HepG2 (cell line): Measurements from ENCODE around the gene EEF1E1. TPM values are rescaled to one million over a fixed set of nuclear protein-coding genes. Genes with fewer than 3 reads are reported as not detected.

Source experiments
- EZH2 ChIP-seq: conservative IDR thresholded peaks from 2 replicates; pipeline ENCODE4 v1.6.1; 2012; ENCODE audit warnings: mild to moderate bottlenecking, low read depth, low read length, moderate library complexity
- FOXO4 ChIP-seq: sonication (generic); formaldehyde crosslinking; conservative IDR thresholded peaks from 2 replicates; pipeline ENCODE4 v1.8.1; 2023; ENCODE audit warnings: missing genetic modification reagents
- GATAD2A ChIP-seq: IDR thresholded peaks from 2 replicates; pipeline ENCODE4 v1.6.1; 2016
- NCOA5 ChIP-seq: sonication (generic); formaldehyde crosslinking; IDR thresholded peaks from 2 replicates; pipeline ENCODE4 v1.4.0; 2020; ENCODE audit warnings: missing genetic modification reagents
- NR2F2 ChIP-seq: IDR thresholded peaks from 2 replicates; pipeline ENCODE4 v1.6.1; 2012; ENCODE audit warnings: low read depth, inconsistent platforms, borderline replicate concordance
- RNF2 ChIP-seq: fragments of 450-650 bp; conservative IDR thresholded peaks from 2 replicates; pipeline ENCODE4 v1.6.1; 2016; ENCODE audit warnings: low read depth
- RXRB ChIP-seq: IDR thresholded peaks from 2 replicates; pipeline ENCODE4 v1.6.1; 2016; ENCODE audit warnings: borderline replicate concordance, missing genetic modification reagents, missing compliant biosample characterization
- SYNCRIP ChIP-seq: fragments of 200-400 bp; formaldehyde crosslinking; IDR thresholded peaks from 2 replicates; pipeline ENCODE4 v1.6.1; 2018; ENCODE audit warnings: mild to moderate bottlenecking, low read depth, low read length; ENCODE audit not compliant: insufficient read depth
- TERF1 ChIP-seq: sonication (generic); formaldehyde crosslinking; IDR thresholded peaks from 2 replicates; pipeline ENCODE4 v1.8.0; 2022; ENCODE audit warnings: mild to moderate bottlenecking, missing genetic modification reagents, moderate library complexity
- ZBTB43 ChIP-seq: sonication (generic); formaldehyde crosslinking; conservative IDR thresholded peaks from 2 replicates; pipeline ENCODE4 v1.4.0; 2020; ENCODE audit warnings: missing genetic modification reagents
- ZFP41 ChIP-seq: sonication (generic); formaldehyde crosslinking; IDR thresholded peaks from 2 replicates; pipeline ENCODE4 v1.4.0; 2020; ENCODE audit warnings: mild to moderate bottlenecking, missing genetic modification reagents, borderline replicate concordance
- ZNF577 ChIP-seq: sonication (generic); formaldehyde crosslinking; IDR thresholded peaks from 2 replicates; pipeline ENCODE4 v1.4.0; 2020; ENCODE audit warnings: mild to moderate bottlenecking, low read depth, missing genetic modification reagents, borderline replicate concordance
- ZNF670 ChIP-seq: sonication (generic); formaldehyde crosslinking; IDR thresholded peaks from 2 replicates; pipeline ENCODE4 v1.8.0; 2022; ENCODE audit warnings: mild to moderate bottlenecking, missing genetic modification reagents, borderline replicate concordance
- ZNF83 ChIP-seq: sonication (generic); formaldehyde crosslinking; IDR thresholded peaks from 2 replicates; pipeline ENCODE4 v1.4.0; 2020; ENCODE audit warnings: missing genetic modification reagents, mild to moderate bottlenecking, borderline replicate concordance
- polyA plus RNA-seq, 8 experiments: library from polyadenylated mRNA; depleted of rRNA in 3 of 8; stranded (reverse) in 7 of 8; unstranded in 1 of 8; fragments of >200 nt; fragmentation: Illumina TruSeq in 4 of 8; extraction: Trizol in 4 of 8; gene quantifications; 2 replicates each; pipeline versions ENCODE4 v1.2.1 to v1.2.3, GENCODE V29; 2011 to 2016; ENCODE audit warnings: low read depth in 4 of 8, missing spikeins in 1 of 8, mixed read lengths in 1 of 8; ENCODE audit not compliant: insufficient read depth in 1 of 8
- total RNA-seq, 5 experiments: library from RNA; depleted of rRNA; stranded (reverse); fragments of >200 nt; fragmentation: Illumina TruSeq; extraction: Trizol; gene quantifications; 2 replicates each; pipeline ENCODE4 v1.2.3, GENCODE V29; 2016; ENCODE audit warnings: low read depth in 1 of 5
- TF ChIP-seq, protein P1 (sequence below), 2 experiments: fragments of 450-650 bp in 1 of 2; sonication (generic) in 1 of 2; formaldehyde crosslinking in 1 of 2; IDR thresholded peaks; 2 replicates each; pipeline versions ENCODE4 v1.6.1 to v1.8.0; 2016 to 2022; ENCODE audit warnings: antibody characterized with exemption in 1 of 2, mild to moderate bottlenecking in 1 of 2, missing genetic modification reagents in 1 of 2

EEF1E1 gene
- total and polyA plus RNA-seq, 2 of the 13 experiments (the other 11 are each of a cell fraction or from before 2014, with no cell fraction given), result 128 to 188 TPM

- TF ChIP-seq, protein P1, sequence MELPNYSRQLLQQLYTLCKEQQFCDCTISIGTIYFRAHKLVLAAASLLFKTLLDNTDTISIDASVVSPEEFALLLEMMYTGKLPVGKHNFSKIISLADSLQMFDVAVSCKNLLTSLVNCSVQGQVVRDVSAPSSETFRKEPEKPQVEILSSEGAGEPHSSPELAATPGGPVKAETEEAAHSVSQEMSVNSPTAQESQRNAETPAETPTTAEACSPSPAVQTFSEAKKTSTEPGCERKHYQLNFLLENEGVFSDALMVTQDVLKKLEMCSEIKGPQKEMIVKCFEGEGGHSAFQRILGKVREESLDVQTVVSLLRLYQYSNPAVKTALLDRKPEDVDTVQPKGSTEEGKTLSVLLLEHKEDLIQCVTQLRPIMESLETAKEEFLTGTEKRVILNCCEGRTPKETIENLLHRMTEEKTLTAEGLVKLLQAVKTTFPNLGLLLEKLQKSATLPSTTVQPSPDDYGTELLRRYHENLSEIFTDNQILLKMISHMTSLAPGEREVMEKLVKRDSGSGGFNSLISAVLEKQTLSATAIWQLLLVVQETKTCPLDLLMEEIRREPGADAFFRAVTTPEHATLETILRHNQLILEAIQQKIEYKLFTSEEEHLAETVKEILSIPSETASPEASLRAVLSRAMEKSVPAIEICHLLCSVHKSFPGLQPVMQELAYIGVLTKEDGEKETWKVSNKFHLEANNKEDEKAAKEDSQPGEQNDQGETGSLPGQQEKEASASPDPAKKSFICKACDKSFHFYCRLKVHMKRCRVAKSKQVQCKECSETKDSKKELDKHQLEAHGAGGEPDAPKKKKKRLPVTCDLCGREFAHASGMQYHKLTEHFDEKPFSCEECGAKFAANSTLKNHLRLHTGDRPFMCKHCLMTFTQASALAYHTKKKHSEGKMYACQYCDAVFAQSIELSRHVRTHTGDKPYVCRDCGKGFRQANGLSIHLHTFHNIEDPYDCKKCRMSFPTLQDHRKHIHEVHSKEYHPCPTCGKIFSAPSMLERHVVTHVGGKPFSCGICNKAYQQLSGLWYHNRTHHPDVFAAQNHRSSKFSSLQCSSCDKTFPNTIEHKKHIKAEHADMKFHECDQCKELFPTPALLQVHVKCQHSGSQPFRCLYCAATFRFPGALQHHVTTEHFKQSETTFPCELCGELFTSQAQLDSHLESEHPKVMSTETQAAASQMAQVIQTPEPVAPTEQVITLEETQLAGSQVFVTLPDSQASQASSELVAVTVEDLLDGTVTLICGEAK (IDR thresholded peaks at IDR 0.05), result no peak
- TF ChIP-seq, protein P1 (CRISPR knock-in tag; IDR thresholded peaks at IDR 0.05), result no peak
- TF ChIP-seq ZFP41, result 0 out of 2 replicates have a peak, but pooled peaks have one; percentile 59
- TF ChIP-seq ZNF670 (CRISPR knock-in tag), result no peak
- TF ChIP-seq NCOA5, result no peak
- TF ChIP-seq ZNF83 (CRISPR knock-in tag), result peak; percentile 63; the same call in 1 of the 2 replicates
- TF ChIP-seq ZNF577, result 0 out of 2 replicates have a peak, but pooled peaks have one; percentile 80
- TF ChIP-seq RXRB (CRISPR knock-in tag), result peak; percentile 35; the same call in 1 of the 2 replicates
- TF ChIP-seq FOXO4 (CRISPR knock-in tag), result no peak
- no peak for TF ChIP-seq EZH2
- no peak for TF ChIP-seq TERF1
- TF ChIP-seq GATAD2A (CRISPR knock-in tag), result no peak; the same call in 1 of the 2 replicates
- no peak for TF ChIP-seq SYNCRIP
- TF ChIP-seq ZBTB43 (CRISPR knock-in tag), result no peak
- TF ChIP-seq NR2F2, result peak; percentile 8; the same call in 1 of the 2 replicates
- TF ChIP-seq RNF2, result no peak; the same call in 1 of the 2 replicates
Measured at GRCh38 chr6:8102122-8102958, at the start of gene EEF1E1 (continued).
